ENCODE results near the gene SULT4A1.

SULT4A1 gene

DNA sequence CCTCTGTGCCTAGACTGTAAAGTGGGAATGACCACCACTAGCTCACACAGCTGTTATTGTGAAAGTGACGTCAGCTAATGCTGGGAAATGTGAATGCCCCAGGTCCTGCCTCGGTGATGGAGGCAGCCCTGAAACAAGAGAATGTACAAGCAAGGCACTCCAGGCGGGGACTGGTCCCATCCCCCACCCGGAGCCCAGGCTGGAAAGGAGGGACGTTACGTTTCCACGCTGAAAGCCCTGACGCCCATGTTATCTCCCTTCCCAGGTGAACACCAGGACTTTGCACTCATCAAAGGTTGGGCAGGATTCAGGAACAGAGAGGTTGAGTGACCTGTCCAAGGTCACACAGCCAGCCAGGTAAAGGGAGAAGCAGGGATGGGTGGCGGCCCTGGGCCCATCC, 784 bp downstream of the SULT4A1 start:
- DNase-seq (ENCODE audit: low read depth in 2 of 3, low spot score in 2 of 3), result no peak

DNA sequence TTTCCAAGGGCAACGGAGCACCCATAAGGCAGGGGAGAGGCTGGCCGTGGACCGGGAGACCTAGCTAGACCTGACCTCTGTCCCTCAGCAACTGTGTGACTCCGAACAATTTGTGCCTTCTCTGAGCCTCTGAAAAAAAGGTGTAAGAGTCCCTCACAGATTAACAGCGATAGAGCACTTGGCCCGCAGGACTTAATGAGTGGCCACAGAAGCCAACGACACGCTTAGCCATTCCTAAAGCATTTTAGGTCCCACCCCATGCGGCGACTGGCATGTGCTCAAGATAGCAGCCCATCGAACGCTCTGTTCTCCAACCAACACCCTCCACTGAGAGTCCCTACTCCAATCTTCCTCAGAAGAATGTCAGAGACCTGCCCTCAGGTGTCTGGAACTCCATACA, 1.5 kb downstream of the SULT4A1 start:
- no peak for DNase-seq (ENCODE audit: low read depth in 2 of 3, low spot score in 2 of 3)

DNA sequence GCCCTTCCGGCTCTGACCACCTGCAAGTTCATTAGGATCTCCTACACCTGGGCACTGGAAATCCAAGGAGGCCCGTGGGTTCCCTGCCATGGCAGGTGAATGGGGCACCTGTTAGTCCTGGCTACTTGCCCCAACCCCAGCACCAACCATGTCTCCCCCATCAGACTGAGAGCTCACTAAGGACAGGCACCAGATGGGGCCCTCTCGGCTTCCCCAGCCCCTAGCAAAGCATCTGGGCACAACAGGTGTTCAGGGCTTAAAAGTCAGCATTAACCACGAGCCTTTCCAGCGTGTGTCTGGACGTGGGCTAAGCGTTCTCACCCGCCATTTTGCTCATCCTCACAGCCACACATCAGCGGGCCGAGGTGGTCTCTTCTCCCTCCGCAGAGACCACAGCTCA, 2.2 kb downstream of the SULT4A1 start:
- no peak for DNase-seq (ENCODE audit: low read depth in 2 of 3, low spot score in 2 of 3)

- no peak for DNase-seq (ENCODE audit: low read depth in 2 of 3, low spot score in 2 of 3)
These were observed 2.7 kb downstream of the SULT4A1 start for GRCh38 chr22:43859621-43860020.

GRCh38 chr22:43859176-43859575, 3.1 kb downstream of the SULT4A1 start:
- DNase-seq (ENCODE audit: low read depth in 2 of 3, low spot score in 2 of 3), result no peak

GRCh38 chr22:43858156-43858895, 4.0 kb downstream of the SULT4A1 start:
- no peak for DNase-seq (ENCODE audit: low read depth in 2 of 3, low spot score in 2 of 3)

GRCh38 chr22:43857367-43857766, 4.9 kb downstream of the SULT4A1 start:
- DNase-seq (ENCODE audit: low read depth in 2 of 3, low spot score in 2 of 3), result no peak

GRCh38 chr22:43855431-43855830, 6.9 kb downstream of the SULT4A1 start:
- DNase-seq (ENCODE audit: low read depth in 2 of 3, low spot score in 2 of 3), result no peak

DNA sequence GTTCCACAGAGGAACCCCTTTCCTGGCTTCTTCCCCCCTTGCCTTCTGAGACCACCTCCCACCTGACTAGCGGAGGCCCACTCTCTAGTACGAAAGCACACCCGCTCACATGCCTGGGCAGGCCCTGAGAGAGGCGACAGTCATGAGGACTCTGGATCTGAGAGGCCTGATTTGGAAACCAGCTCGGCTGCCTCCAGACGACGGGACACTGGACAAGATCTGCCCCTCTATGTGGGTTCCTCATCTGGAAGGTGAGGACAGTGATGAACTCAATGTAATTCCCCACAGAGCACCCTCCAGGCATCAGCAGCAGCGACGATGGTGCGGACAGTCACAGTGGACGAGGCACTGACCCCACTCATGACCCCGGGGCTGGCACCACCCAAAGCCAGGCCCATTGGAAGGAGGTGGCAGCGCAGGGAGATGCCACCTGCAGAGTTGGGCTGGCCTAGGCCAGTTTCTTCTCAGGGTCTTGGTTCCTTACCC, 7.5 kb downstream of the SULT4A1 start:
- no peak for DNase-seq (ENCODE audit: low read depth in 2 of 3, low spot score in 2 of 3)

- no peak for DNase-seq (ENCODE audit: low read depth in 2 of 3, low spot score in 2 of 3)
These were observed 8.1 kb downstream of the SULT4A1 start for GRCh38 chr22:43854121-43854785.

DNA sequence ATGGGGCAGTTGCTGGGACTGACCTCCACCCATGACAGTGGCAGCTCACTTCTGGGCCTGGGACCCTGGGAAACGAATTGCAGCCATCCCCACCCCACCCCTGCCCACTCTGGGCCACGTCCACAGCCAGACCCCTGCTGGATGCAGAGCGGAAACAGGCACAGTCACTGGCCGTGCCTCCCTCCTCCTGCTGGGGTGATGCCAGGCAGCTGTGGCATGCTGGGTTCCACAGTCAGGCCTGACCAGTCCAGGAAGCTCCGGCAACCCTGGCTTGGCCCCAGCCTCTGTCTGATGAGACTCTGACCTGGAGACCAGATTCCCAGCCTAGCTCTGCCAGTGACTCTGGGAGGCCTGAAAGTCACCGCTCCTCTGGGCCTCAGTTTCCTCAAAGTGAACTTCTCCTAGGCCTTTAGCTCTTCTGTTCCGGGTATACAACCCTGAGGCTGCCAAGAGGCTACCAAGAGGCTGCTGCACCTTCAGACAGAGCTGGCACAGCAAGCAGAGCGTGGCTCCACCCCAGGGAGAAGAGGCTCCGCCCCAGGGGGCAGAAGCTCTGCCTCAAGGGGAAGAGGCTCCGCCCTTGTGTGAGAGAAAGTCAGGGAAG, 8.9 kb downstream of the SULT4A1 start:
- DNase-seq (ENCODE audit: low read depth in 2 of 3, low spot score in 2 of 3), result no peak

- no peak for DNase-seq (ENCODE audit: low read depth in 2 of 3, low spot score in 2 of 3)
These were observed 9.6 kb downstream of the SULT4A1 start for GRCh38 chr22:43852573-43853327.

- DNase-seq (ENCODE audit: low read depth in 2 of 3, low spot score in 2 of 3), result no peak
These were observed 10.4 kb downstream of the SULT4A1 start for GRCh38 chr22:43851979-43852307.

DNA sequence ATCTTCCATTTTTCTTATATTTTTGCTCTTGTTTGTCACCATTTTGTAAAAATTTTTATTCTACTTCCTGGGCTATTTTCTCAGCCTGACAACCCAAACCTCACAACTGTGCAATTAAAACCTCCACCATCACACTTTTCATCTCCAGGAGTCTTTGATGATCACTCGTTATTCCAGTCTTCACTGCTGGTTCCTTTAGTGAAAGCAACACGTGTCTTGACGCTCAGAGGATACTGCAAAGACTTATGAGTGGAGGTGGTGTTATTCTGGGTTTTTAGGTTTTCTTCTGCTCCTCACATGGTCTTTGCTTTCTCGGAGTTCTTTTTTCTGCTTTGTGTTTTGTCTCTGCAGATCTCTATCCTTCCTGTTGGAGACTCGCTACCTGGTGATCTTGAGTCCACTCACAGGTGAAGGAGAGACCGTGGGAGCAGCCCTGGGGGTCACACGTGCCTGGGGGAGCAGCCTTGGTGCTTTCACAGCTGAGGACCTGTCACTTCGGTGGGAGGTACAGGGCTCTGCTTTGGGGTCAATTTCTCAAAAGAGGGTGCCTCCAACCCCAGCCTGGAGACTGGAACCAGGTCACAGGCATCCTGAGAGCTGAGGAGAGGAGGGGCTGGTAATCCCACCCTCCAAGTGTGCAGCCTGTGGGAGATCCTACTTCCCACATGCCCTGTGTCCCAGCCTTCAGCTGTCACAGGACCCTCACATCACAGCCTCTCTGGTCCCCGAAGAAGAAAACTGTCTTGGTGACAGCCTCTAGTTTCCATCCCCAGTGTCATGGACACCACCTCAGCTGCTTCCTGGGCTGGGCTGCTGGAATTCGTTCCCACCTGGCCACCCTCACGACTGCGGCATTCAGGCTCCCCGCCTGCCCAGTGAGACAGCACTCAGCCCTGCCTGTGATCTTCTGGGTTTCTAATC, 11.0 kb downstream of the SULT4A1 start:
- no peak for DNase-seq (ENCODE audit: low read depth in 2 of 3, low spot score in 2 of 3)

DNA sequence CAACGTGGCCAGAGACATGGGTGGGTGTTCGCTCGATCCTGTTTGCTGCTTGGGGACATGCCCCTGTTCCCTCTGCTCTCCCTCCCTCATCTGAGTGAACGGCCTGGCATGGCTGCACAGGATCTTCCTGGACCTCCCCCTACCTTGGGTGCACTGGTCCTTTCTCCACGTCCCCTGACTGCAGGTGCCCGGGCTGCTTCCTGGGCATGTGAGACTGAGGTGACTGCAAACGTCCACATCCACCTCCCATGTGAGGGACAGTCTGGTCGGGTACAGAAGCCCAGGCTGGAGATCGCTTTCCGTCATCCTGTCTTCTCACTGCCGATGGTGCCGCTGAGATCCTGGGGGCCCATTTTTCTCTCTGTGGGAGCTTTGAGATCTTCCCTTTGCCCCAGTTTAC, 11.8 kb downstream of the SULT4A1 start:
- no peak for DNase-seq (ENCODE audit: low read depth in 2 of 3, low spot score in 2 of 3)

- DNase-seq (ENCODE audit: low read depth in 2 of 3, low spot score in 2 of 3), result no peak
These were observed 12.6 kb downstream of the SULT4A1 start for GRCh38 chr22:43849731-43850130.

DNA sequence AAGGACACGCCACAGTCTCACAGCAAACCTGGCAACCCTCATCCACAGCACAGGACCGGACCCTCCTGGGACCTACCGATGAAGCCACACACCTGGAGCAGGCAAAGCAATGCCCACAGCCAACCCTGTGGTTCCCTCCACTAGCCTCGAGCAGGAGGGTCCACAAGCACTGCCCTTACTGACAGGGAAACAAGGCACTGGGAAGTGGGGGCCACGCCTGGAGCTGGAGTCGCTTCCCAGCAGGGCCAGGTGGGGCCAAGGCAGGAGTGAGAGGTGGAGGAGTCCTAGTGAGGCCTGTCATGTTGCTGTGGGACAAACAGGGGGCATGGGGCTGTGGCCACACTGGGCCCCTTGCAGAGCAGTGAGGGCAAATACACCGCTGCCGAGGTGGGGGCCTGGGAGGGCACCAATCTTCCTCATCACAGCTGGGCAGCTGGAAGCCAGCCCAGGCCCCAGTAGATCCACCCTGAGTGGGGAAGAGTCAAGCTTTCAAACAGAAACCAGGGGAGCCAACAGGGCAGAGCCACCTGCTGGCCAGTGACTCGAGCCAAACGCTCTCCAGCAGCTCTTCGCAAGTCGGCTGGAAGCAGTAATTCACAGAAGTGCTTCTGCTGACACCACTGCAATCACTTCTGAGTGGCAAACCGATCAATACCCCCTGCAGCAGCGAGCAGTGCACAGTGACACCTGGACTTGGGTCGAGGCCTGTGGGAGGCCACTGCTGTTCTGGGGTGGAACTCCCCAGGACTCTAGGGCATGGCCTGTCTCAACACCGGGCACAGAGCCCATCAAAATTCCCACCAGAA, 13.7 kb downstream of the SULT4A1 start:
- DNase-seq (ENCODE audit: low read depth in 2 of 3, low spot score in 2 of 3), result no peak

DNA sequence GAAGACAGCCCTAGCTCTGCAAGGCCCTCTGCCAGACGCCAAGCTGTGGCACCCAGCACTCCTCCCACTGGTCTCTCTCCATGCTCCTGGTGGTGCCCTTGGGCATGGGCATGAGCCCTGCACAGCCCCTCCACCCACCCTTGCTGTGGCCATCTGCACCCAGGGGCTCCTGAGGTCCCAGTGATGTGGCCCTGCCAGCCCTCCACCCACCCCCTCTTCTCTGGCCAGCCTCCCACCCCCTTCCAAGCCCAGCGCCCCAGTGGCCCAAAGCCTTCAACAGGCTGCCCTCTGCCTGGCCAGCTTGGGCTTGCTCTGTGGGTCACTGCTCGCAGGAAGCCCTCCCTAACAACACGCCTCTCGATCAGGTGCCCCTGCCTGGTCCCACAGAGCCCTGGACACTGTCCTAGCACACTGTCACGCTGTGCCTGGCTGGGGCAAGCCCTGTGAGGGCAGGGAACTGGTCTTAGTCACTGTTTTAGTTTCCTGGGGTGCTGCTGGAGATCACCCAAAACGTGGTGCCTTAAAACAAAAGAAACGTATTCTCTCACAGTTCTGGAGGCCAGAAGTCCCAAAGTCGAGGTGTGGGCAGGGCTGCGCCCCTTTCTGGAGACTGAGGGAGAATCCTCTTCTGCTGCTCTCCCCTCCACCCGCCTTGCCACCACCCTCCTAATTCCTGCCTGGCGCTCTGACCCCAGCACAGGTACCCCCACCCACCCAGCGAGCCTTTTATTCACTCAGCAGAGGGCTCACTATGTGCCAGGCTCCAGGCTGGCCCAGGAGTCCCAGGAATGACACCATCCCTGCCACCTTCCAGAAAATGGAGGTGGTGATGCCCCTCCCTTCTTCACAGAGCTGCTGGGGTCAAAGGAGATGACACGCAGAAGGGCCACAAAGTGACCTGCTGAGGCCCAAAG, 14.7 kb downstream of the SULT4A1 start:
- no peak for DNase-seq (ENCODE audit: low read depth in 2 of 3, low spot score in 2 of 3)

DNA sequence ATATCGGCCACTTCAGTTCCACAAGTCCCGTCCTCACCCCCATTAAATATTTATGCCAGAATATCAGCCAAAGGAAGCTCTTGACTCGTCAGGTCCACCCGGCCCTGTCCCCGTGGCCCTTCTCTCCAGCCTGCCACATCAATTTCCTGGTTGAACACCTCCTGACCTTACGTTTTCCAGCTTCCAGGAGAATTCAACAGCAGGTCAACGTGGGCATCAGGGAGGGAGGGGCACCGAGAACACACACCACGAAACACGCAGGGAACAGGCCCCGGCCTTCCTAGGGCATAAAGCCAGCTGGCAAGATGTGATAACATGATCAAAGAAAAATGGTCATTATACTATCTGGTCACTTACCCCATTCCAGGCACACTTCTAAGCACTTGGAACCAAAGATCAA, 15.3 kb downstream of the SULT4A1 start:
- DNase-seq (ENCODE audit: low read depth in 2 of 3, low spot score in 2 of 3), result no peak
